T-helper 2 cell treated with Interferon-gamma antibody and Interleukin-4, amounts not matched to agents 5 μg/mL and 100 μg/mL, for 36 hours (primary cell): ENCODE results near the gene ANKRD2.
"Not testable (repeated sequence)": the region's sequence is repeated elsewhere in the genome, so short reads cannot be mapped to it uniquely, and the experiment has no call there.

ENCODE experiments used
- DNase-seq: peaks from one replicate; pipeline ENCODE4 v3.0.0; 2021; ENCODE audit warnings: low spot score
- H3K27ac Mint-ChIP-seq: one replicate; pipeline ENCODE4 v1.8.0; 2021; ENCODE audit warnings: mild to moderate bottlenecking, mixed read lengths
- H3K27me3 Mint-ChIP-seq: one replicate; pipeline ENCODE4 v1.8.0; 2021; ENCODE audit warnings: low read depth, mixed read lengths
- H3K36me3 Mint-ChIP-seq: one replicate; pipeline ENCODE4 v1.8.0; 2021; ENCODE audit warnings: low read depth, mixed read lengths
- H3K4me1 Mint-ChIP-seq: one replicate; pipeline ENCODE4 v1.8.0; 2021; ENCODE audit warnings: low read depth, mixed read lengths
- H3K4me3 Mint-ChIP-seq: one replicate; pipeline ENCODE4 v1.8.0; 2022; ENCODE audit warnings: mild to moderate bottlenecking, moderate library complexity, mixed read lengths
- H3K9me3 Mint-ChIP-seq: one replicate; pipeline ENCODE4 v1.8.0; 2021; ENCODE audit warnings: mixed read lengths

Gene ANKRD2, protein sequence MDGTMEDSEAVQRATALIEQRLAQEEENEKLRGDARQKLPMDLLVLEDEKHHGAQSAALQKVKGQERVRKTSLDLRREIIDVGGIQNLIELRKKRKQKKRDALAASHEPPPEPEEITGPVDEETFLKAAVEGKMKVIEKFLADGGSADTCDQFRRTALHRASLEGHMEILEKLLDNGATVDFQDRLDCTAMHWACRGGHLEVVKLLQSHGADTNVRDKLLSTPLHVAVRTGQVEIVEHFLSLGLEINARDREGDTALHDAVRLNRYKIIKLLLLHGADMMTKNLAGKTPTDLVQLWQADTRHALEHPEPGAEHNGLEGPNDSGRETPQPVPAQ

DNA sequence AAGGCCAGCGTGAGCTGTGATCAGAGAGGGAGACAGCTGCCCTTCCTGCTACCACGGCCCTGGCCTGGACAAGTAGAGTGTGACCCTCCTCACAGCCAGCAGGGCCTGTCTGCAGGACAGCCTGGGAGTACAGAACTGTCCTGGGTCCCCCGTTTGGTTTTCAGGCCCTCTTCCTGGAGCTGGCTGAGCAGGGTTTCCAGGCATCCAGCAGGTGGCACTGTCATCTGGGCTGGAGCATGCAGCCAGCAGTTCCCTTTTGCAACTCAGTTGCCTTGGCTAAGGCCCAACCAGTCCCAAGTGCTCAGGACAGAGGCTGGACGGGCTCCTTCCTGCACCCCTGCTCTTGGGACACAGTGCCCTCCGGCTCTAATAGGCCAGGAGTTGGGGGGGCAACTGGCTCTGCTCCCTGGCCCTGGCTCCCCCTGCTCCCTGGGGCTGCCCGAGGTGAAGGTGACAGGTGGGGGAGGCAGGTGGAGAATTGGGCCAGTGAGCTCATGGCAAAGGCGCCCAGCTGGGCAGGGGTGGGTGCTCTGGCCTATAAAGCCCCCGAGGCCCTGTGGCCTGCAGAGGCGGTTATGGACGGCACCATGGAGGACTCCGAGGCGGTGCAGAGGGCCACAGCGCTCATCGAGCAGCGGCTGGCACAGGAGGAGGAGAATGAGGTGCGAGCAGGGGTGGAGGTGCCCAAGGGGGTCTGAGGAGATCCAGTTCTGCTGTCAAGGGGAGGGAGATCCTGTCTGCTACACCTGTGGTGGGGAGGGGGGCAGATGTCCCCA is at the start of gene ANKRD2:
TSS of gene ANKRD2 (plus strand) at position 566 of the 776 bp plus-strand sequence. CDS start at position 576, 10 bp downstream.
- H3K4me3 Mint-ChIP-seq = no peak within 1 kb of the TSS
- no peak within 1 kb of the TSS for H3K27ac Mint-ChIP-seq
- H3K9me3 Mint-ChIP-seq = no peaks in the 10 kb centered on the region
- peak; percentile 25 for DNase-seq
- no peaks in the 10 kb centered on the region for H3K4me1 Mint-ChIP-seq
- H3K27me3 Mint-ChIP-seq = no peaks in the 10 kb centered on the region
- H3K36me3 Mint-ChIP-seq = no peaks in the 10 kb centered on the region

GRCh38 chr10:97522937-97523336 is 49.6 kb upstream of the ANKRD2 start:
- H3K27me3 Mint-ChIP-seq = peaks cover 16% of the 10 kb centered on the region
- no peak overlapping the region for H3K4me3 Mint-ChIP-seq
- H3K4me1 Mint-ChIP-seq = no peaks in the 10 kb centered on the region
- H3K9me3 Mint-ChIP-seq = no peaks in the 10 kb centered on the region
- no peak overlapping the region for H3K27ac Mint-ChIP-seq
- no peaks in the 10 kb centered on the region for H3K36me3 Mint-ChIP-seq
- no peak for DNase-seq

- DNase-seq = no peak
- Mint-ChIP-seq H3K9me3 (no peaks in the 10 kb centered on the region), H3K27me3 (peaks cover 10% of the 10 kb centered on the region), H3K36me3 (no peaks in the 10 kb centered on the region), H3K4me3 (no peak overlapping the region), H3K4me1 (no peaks in the 10 kb centered on the region), H3K27ac (peak overlapping the region; percentile 6)
Measured at GRCh38 chr10:97525086-97525485, 47.5 kb upstream of the ANKRD2 start.

DNA sequence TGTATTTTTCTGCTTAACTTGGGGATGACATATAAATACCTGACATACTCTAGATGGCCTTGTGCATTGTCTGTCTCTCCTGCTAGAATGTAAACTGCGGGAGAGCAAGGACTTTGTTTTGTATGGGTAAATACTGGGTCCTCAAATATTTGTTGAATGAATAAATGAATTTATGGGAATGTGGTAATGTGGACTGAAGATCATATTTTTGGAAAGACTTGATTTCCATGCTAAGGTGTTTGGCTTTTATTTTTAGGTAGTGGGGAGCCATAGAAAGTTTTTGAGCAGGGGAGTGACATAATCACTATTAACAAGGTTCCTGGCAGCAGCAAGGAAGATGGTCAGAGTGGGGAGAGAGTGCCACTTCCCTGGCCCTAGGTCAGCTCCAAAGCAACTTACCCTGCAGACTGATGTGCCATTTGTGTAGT is 46.9 kb upstream of the ANKRD2 start:
- H3K27me3 Mint-ChIP-seq = peaks cover 5% of the 10 kb centered on the region
- no peak overlapping the region for H3K27ac Mint-ChIP-seq
- H3K9me3 Mint-ChIP-seq = no peaks in the 10 kb centered on the region
- H3K4me1 Mint-ChIP-seq = no peaks in the 10 kb centered on the region
- DNase-seq = no peak
- no peak overlapping the region for H3K4me3 Mint-ChIP-seq
- no peaks in the 10 kb centered on the region for H3K36me3 Mint-ChIP-seq

GRCh38 chr10:97528876-97529275 is 43.7 kb upstream of the ANKRD2 start:
- not testable (repeated sequence) for H3K9me3 Mint-ChIP-seq, DNase-seq, H3K27ac Mint-ChIP-seq, H3K4me1 Mint-ChIP-seq, H3K4me3 Mint-ChIP-seq, H3K36me3 Mint-ChIP-seq, H3K27me3 Mint-ChIP-seq

- no peaks in the 10 kb centered on the region for H3K27me3 Mint-ChIP-seq
Measured at GRCh38 chr10:97529685-97530465, 42.7 kb upstream of the ANKRD2 start.

DNA sequence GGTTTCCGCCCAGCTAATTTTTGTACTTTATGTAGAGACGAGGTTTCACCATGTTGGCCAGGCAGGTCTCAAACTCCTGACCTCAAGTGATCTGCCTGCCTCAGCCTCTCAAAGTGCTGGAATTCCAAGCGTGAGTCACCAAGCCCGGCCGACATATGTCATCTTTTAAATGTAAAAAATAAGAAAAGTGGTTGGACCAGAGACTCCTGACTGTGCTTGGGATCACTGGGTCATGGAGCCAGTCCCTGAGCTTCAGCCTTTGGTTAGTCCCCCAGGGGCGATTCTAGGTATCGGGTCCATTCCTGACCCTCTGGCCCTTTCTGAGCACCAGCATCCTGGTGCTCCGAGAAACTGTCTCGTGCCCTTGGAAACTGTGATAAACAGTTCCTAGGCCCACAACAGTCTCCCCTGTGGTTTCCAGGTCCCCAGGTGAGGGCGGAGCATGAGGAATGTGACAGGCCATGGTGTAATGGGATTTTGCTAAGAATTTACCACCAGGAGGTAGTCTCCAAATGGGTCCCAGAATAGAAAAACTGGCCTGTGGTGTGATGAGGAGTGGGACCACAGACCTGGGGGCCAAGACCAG is 41.1 kb upstream of the ANKRD2 start:
- no peak overlapping the region for H3K4me3 Mint-ChIP-seq
- no peaks in the 10 kb centered on the region for H3K36me3 Mint-ChIP-seq
- no peaks in the 10 kb centered on the region for H3K4me1 Mint-ChIP-seq
- H3K27ac Mint-ChIP-seq = no peak overlapping the region
- H3K27me3 Mint-ChIP-seq = no peaks in the 10 kb centered on the region
- H3K9me3 Mint-ChIP-seq = no peaks in the 10 kb centered on the region
- DNase-seq = no peak

More at GRCh38 chr10:97529685-97530465, 42.7 kb upstream of the ANKRD2 start:
- Mint-ChIP-seq H3K9me3 (no peaks in the 10 kb centered on the region), H3K27ac (no peak overlapping the region), H3K4me1 (no peaks in the 10 kb centered on the region), H3K36me3 (no peaks in the 10 kb centered on the region), H3K4me3 (no peak overlapping the region)
- DNase-seq = no peak

DNA sequence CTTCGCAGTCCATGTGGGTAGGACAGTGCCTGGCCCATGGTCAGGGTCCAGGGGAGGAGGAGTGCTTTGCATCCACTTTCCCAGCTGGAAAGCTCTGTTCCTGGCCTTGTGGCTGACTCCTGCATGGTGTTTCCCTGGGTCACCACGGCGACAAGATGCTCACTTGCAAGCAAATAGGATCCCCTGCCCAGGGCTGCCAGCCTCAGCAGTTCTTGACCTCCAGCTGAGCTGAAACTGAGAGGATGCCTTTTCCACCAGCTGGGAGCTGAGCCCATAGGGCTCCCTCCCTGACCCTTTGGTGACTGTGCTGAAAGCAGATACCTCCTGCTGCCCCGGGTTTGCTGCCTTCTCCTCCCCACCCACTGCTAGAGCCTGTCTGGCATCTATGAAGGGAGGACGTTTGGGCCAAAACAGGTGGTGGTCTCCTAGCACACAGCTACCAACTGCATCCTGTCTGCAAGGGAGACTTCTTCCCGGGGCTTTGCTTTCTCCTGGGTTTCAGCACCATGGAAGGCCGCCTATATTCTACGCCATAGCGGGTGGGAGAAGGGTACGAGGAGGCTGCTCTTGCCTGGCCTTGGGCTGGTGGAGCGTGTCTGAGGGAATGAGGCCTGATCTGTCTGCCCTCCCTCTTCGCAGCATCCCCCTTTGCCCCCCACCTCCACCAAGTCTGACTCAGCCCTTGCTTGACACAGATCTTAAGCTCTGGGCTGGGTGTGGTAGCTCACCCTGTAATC is 39.5 kb upstream of the ANKRD2 start:
- DNase-seq = no peak
- Mint-ChIP-seq H3K9me3 (no peaks in the 10 kb centered on the region), H3K27ac (no peak overlapping the region), H3K27me3 (no peaks in the 10 kb centered on the region), H3K36me3 (no peaks in the 10 kb centered on the region), H3K4me3 (no peak overlapping the region), H3K4me1 (no peaks in the 10 kb centered on the region)

- Mint-ChIP-seq H3K27ac (no peak overlapping the region), H3K27me3 (no peaks in the 10 kb centered on the region), H3K4me1 (no peaks in the 10 kb centered on the region), H3K36me3 (no peaks in the 10 kb centered on the region), H3K9me3 (no peaks in the 10 kb centered on the region), H3K4me3 (no peak overlapping the region)
- DNase-seq = no peak
Measured at GRCh38 chr10:97533888-97534287, 38.7 kb upstream of the ANKRD2 start.

DNA sequence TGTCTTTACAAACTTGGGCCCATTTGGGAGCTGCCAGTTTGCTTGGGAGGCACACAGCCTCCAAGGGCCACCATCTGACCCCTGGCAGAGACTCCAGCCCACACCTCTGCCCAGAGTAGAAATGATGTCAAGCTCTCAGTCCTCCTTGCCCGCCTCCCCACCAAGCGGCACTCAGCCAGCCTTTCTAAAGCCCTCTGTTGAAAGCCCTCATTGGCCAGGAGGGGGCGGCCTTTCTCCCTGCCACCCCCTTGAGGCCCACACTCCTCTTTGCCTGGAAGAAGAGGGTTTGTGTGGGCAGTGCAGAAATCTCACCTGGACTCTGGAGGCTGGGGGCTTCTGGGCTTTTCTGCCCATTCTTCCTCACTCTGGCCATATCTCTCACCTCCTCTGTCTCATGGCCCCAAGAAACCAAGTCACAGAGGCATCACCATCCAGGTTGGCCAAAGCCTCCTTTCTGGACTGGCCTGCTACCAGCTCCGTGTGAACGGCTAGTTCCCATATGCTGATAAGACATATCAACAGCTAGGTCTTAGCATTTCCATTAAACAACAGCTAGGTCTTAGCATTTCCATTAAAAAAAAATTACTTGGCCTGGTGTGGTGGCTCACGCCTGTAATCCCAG is 37.7 kb upstream of the ANKRD2 start:
- Mint-ChIP-seq H3K9me3 (no peaks in the 10 kb centered on the region), H3K4me1 (no peaks in the 10 kb centered on the region), H3K4me3 (no peak overlapping the region), H3K27me3 (no peaks in the 10 kb centered on the region), H3K27ac (no peak overlapping the region), H3K36me3 (no peaks in the 10 kb centered on the region)
- peak; percentile 20 for DNase-seq

DNA sequence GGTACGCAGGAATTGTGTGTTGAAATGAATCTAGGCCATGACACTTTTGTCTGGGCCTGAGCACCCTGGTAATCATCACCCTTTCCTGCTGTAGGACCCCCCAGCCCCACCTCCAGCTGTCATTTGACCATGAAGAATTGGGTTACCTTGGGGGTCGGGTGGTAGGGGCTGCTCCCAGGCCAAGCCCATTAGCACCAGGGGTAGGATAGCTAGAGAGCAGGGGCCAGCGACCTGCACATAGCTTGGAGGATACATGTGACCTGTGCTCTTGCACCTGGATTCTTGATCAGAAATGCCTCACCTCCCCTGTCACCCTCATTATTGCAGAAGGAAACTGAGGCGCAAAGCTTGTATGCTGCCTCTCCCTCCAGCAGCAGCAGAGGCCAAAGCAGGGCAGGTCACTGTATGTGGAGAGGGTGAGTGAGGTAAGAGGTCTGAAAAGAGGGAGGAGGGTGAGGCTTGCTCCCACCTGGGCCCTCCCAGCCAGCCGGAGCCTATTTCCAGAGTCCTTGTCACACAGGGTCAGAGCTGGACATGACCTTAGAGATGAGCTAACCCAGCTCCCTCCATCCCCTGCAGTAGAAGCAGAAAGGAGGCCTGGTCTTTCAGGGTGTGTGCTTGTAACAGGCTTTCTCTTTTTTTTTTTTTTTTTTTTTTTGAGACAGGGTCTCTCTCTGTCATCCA is 35.3 kb upstream of the ANKRD2 start:
- Mint-ChIP-seq H3K4me1 (no peaks in the 10 kb centered on the region), H3K27me3 (no peaks in the 10 kb centered on the region), H3K27ac (no peak overlapping the region), H3K9me3 (no peaks in the 10 kb centered on the region), H3K36me3 (no peaks in the 10 kb centered on the region), H3K4me3 (no peak overlapping the region)
- no peak for DNase-seq

DNA sequence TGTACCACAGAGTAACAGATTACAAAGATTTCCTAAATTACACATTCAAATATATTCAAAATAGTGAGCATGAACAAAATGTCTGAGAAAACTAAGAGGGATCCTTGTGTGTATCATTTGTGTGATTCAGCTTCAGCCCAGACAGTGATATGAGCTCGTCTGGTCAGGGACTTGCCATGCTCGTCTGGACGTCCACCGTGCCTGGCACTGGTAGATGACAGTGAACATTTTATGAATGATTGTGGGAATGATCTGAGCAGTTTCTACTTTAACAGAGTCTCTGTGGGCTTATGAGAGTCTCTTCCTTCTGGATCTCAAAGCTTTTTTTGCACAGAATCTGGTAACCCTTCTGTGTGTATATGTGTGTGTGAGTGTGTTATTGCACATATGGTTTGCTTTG is 34.2 kb upstream of the ANKRD2 start:
- Mint-ChIP-seq H3K36me3 (no peaks in the 10 kb centered on the region), H3K4me1 (peaks cover 6% of the 10 kb centered on the region), H3K4me3 (no peak overlapping the region), H3K9me3 (no peaks in the 10 kb centered on the region), H3K27ac (no peak overlapping the region), H3K27me3 (no peaks in the 10 kb centered on the region)
- no peak for DNase-seq
